Measurements from ENCODE around the gene SKP1.

SKP1 gene

DNA sequence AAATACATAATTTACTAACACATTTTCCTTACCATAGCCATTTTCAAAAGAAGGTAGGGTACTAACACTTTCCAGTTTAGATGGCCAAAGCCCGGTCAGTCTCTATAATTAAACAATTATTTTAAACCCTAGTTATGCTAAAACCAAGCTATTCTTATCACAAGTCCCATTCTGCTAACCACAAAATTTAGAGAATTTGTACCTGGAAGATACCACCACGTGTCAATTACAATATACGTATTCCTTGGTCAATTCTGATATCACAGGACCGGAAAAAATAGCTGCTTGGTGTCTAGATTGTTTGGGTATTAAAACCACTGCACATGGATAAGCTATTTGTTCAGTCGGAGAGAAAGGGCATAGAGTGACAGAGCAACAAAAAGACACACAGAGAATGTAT, 18.9 kb upstream of the SKP1 start:
- Mint-ChIP-seq H3K36me3 (ENCODE audit: low read depth) (peaks cover 31% of the 10 kb centered on the region), H3K4me3 (no peak overlapping the region), H3K27me3 (ENCODE audit: low read depth) (no peaks in the 10 kb centered on the region), H3K4me1 (ENCODE audit: low read depth) (no peaks in the 10 kb centered on the region), H3K9me3 (no peaks in the 10 kb centered on the region), H3K27ac (no peak overlapping the region)

DNA sequence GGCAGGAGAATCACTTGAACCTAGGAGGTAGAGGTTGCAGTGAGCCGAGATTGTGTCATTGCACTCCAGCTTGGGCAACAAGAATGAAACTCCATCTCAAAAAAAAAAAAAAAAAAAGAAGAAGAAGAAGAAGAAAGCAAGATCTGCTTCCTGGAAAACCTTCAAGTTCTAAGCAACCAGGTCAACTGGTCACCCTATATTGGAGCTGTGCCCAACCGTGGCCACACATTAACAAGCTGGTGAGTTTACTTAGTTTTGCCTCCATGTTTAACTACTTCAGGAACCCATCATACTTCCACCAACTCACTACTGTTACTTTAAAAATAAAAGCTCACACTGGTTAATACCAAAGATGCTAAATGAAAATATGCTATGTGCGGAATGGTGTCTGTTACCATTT, 12.3 kb upstream of the SKP1 start:
- no peak overlapping the region for H3K27ac Mint-ChIP-seq
- no peaks in the 10 kb centered on the region for H3K4me1 Mint-ChIP-seq (ENCODE audit: low read depth)
- no peak overlapping the region for H3K4me3 Mint-ChIP-seq
- no peaks in the 10 kb centered on the region for H3K27me3 Mint-ChIP-seq (ENCODE audit: low read depth)
- H3K9me3 Mint-ChIP-seq = no peaks in the 10 kb centered on the region
- no peaks in the 10 kb centered on the region for H3K36me3 Mint-ChIP-seq (ENCODE audit: low read depth)

DNA sequence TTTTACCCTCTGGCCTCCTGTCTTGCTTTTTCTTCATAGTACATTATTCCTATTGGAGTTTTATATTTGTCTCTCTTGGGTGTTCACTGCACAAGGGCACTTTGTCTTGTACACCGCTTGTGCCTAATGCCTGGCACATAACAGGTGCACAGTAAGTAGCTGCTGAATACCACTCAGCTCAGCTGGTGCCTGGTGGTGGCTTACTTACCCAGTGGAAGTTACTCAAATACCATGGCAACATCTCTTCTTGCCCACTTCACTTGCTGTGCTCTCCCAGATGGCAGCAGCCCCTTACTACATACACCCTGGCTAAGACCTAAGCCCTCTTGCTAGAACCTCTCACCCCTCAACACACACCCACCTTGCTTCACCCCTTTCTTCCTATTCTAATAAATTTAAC, 11.3 kb upstream of the SKP1 start:
- no peaks in the 10 kb centered on the region for H3K4me1 Mint-ChIP-seq (ENCODE audit: low read depth)
- no peak overlapping the region for H3K27ac Mint-ChIP-seq
- no peaks in the 10 kb centered on the region for H3K9me3 Mint-ChIP-seq
- H3K27me3 Mint-ChIP-seq (ENCODE audit: low read depth) = no peaks in the 10 kb centered on the region
- no peaks in the 10 kb centered on the region for H3K36me3 Mint-ChIP-seq (ENCODE audit: low read depth)
- H3K4me3 Mint-ChIP-seq = no peak overlapping the region

DNA sequence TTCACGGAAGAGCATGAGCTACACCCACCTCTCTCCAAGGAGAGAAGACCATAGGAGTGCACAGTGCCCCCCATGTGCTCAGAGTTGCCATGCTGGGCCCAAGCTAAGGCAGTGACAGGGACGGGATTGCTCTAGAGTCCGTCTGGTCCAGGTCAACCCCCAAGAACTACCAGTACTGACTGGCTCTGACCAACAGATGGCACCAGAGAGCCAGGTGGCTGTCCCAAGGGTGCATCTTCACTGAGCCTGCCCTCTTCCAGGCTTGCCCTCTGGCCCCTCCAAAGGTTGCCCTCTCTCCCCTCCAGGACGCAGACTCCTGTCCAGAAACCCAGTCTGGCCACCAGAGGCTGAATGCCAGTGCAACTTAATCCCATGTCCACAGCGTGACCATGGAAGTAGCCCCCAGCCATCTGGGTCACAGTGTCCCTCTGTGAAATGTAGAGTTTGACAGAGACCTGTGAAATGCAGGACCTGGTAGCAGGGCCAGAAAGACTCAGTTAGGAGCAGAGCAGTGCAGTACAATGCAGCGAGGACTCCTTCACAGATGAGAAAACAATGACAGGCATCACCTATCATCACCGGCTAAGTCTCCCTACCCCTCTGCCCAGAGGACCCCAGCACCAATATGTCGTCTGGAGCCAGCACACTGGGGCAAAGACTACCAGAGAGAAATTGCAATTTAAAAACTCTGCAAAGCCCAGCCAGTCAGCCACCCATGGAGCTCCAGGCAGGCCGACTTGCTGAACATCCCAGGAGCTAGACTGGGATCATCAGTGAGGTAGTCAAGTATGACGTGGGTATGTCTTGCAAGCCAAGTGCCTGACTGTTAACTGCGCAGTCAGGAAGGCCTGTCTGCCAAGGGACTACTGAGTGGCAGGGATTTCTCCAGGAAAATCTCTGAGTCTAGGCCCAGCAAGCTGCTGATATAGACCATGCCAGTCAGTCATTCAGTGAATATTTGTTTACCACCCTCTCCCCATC, 7.7 kb upstream of the SKP1 start:
- Mint-ChIP-seq H3K36me3 (ENCODE audit: low read depth) (no peaks in the 10 kb centered on the region), H3K27me3 (ENCODE audit: low read depth) (peaks cover 9% of the 10 kb centered on the region), H3K9me3 (no peaks in the 10 kb centered on the region), H3K4me1 (ENCODE audit: low read depth) (no peaks in the 10 kb centered on the region), H3K27ac (no peak overlapping the region), H3K4me3 (no peak overlapping the region)

- Mint-ChIP-seq H3K27ac (no peak overlapping the region), H3K4me3 (no peak overlapping the region), H3K36me3 (ENCODE audit: low read depth) (no peaks in the 10 kb centered on the region), H3K27me3 (ENCODE audit: low read depth) (peaks cover 9% of the 10 kb centered on the region), H3K4me1 (ENCODE audit: low read depth) (no peaks in the 10 kb centered on the region), H3K9me3 (no peaks in the 10 kb centered on the region)
Observed at GRCh38 chr5:134183481-134183880, 6.7 kb upstream of the SKP1 start.

DNA sequence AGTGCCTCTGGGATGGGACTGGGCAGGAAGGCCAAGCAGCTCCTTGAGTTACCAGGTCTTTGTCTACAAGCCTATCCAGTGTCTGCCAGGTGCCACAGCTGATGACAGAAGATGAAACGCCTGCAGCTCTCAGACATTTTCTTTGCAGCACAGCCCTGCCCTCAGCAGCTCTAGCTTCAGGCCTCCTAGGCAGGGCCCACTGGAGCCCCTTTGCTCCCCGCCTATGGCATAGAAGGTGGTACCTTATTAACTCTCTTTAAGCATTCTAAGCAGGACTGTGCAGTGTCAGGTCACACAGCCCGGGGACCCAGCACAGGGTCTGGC, 1.3 kb upstream of the SKP1 start:
- H3K27me3 Mint-ChIP-seq (ENCODE audit: low read depth) = peaks cover 9% of the 10 kb centered on the region
- H3K4me3 Mint-ChIP-seq = peak overlapping the region; percentile 96
- no peak overlapping the region for H3K27ac Mint-ChIP-seq
- H3K4me1 Mint-ChIP-seq (ENCODE audit: low read depth) = peaks cover 17% of the 10 kb centered on the region
- H3K9me3 Mint-ChIP-seq = no peaks in the 10 kb centered on the region
- H3K36me3 Mint-ChIP-seq (ENCODE audit: low read depth) = peaks cover 7% of the 10 kb centered on the region

- H3K27ac Mint-ChIP-seq = peak overlapping the region; percentile 95
- H3K36me3 Mint-ChIP-seq (ENCODE audit: low read depth) = peaks cover 9% of the 10 kb centered on the region
- H3K4me1 Mint-ChIP-seq (ENCODE audit: low read depth) = peaks cover 17% of the 10 kb centered on the region
- H3K9me3 Mint-ChIP-seq = no peaks in the 10 kb centered on the region
- peaks cover 9% of the 10 kb centered on the region for H3K27me3 Mint-ChIP-seq (ENCODE audit: low read depth)
- peak overlapping the region; percentile 96 for H3K4me3 Mint-ChIP-seq
Observed at GRCh38 chr5:134177369-134178095, 782 bp upstream of the SKP1 start.

- Mint-ChIP-seq H3K27ac (peak overlapping the region; percentile 95), H3K4me3 (peak overlapping the region; percentile 96), H3K36me3 (ENCODE audit: low read depth) (peaks cover 21% of the 10 kb centered on the region), H3K27me3 (ENCODE audit: low read depth) (peaks cover 9% of the 10 kb centered on the region), H3K9me3 (no peaks in the 10 kb centered on the region), H3K4me1 (ENCODE audit: low read depth) (peaks cover 26% of the 10 kb centered on the region)
Observed at GRCh38 chr5:134175921-134176510, 734 bp downstream of the SKP1 start.

DNA sequence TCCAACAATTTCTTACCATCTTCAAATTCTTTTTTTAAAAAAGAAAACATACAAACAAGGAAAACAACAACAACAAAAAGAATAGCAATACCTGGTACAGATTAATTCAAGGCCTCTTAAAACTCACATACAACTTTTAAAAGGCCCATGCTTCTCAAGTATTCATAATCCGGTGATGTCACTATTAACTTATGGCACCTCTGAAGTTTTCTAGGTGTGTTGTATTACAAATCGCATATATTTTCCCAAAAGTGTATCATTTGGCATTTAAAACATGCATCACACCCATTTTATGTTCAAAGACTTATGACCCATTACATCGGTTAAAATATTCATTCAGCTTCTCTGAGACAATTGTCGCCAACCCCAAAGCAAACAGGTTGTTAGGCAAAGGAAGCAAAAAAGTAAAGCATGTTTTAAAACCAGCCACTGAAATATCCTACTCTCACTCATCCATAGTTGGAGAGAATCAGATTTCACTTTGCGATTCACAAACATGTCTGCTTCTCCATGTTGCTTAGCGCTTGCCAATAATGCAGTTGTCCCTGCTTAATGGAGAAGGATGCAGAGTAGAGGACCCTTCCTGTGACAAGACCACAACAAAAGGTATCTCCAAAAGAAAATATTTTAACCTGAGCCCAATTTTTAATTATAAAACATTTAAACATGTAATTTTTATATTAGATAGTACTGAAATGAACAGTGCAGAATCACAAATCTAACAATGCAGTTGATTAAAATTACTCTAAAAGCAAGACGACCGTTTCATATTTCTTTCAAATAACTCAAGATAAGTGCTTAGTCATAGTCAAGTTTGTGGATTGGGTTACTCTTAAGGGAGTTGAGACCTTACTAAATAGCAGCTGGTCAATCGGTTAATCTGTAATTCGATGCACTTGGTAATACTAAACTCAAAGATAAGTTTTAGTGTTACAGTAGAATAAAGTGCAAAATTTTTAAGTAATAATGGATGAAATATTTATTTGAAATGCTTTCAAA, 1.6 kb downstream of the SKP1 start:
- Mint-ChIP-seq H3K9me3 (no peaks in the 10 kb centered on the region), H3K4me3 (peak overlapping the region; percentile 96), H3K27me3 (ENCODE audit: low read depth) (peaks cover under 1% of the 10 kb centered on the region), H3K36me3 (ENCODE audit: low read depth) (peaks cover 21% of the 10 kb centered on the region), H3K27ac (peak overlapping the region; percentile 95), H3K4me1 (ENCODE audit: low read depth) (peaks cover 26% of the 10 kb centered on the region)

DNA sequence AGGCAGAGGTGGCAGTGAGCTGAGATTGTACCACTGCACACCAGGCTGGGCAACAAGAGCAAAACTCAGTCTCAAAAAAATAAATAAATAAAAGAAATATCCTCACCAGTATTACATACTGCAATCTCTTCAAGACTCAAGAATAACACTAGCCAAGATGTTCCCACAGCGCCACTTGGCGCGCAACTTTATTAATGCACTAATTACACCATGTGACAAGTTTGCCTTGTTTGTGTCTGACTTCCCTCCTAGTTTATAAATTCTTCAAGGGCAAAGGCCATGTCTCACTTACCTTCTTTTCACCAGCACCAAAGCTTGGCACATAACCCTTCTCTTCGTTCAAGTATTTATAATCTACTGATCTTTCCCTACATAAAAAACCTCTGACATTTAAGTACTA, 4.8 kb downstream of the SKP1 start:
- H3K36me3 Mint-ChIP-seq (ENCODE audit: low read depth) = peaks cover 28% of the 10 kb centered on the region
- no peak overlapping the region for H3K27ac Mint-ChIP-seq
- no peak overlapping the region for H3K4me3 Mint-ChIP-seq
- H3K4me1 Mint-ChIP-seq (ENCODE audit: low read depth) = peaks cover 23% of the 10 kb centered on the region
- H3K9me3 Mint-ChIP-seq = no peaks in the 10 kb centered on the region
- no peaks in the 10 kb centered on the region for H3K27me3 Mint-ChIP-seq (ENCODE audit: low read depth)

GRCh38 chr5:134162592-134162991, 14.2 kb downstream of the SKP1 start:
- H3K9me3 Mint-ChIP-seq = peaks cover 3% of the 10 kb centered on the region
- H3K36me3 Mint-ChIP-seq (ENCODE audit: low read depth) = peaks cover 55% of the 10 kb centered on the region
- H3K27me3 Mint-ChIP-seq (ENCODE audit: low read depth) = no peaks in the 10 kb centered on the region

DNA sequence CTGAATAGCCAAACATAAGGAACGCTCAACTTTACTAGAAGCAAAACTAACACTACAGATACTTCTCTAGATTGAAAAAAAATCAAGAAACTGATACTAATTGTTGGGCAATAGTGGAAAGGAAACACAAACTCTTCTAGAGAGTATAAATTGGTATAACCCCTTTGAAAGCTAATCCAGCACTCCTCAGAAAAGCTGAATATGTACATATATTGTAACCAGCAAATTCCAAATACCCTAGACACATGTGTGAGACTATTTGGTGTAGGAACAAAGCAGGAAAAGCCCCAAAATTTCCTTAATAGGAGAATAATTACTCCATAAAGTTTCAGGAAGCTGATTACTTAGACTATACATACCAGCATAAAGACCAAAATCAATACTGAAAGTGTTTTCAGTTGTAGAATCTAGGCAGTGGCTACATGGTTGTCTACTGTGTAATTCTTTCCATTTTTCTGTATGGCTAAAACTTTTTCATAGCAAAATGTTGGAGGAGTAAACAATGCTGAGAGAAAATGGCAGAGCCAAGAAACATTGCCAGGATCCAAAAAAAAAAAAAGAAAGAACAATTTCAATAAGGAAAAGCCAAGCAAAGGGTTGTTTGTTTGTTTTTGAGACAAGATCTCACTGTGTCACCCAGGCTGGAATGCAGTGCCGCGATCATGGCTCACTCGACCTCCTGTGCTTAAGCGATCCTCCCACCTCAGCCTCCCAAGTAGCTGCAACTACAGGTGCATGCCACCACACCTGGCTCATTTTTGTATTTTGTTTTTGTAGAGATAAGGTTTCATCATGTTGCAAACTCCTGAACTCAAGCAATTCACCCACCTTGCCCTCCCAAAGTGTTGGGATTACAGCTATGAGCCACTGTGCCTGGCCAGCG, 15.0 kb downstream of the SKP1 start:
- Mint-ChIP-seq H3K36me3 (ENCODE audit: low read depth) (peaks cover 59% of the 10 kb centered on the region), H3K4me3 (no peak overlapping the region), H3K27me3 (ENCODE audit: low read depth) (no peaks in the 10 kb centered on the region), H3K9me3 (peaks cover 3% of the 10 kb centered on the region), H3K4me1 (ENCODE audit: low read depth) (peaks cover 9% of the 10 kb centered on the region), H3K27ac (no peak overlapping the region)

More at GRCh38 chr5:134162592-134162991, 14.2 kb downstream of the SKP1 start:
- Mint-ChIP-seq H3K4me3 (no peak overlapping the region), H3K4me1 (ENCODE audit: low read depth) (peaks cover 9% of the 10 kb centered on the region), H3K27ac (no peak overlapping the region)

DNA sequence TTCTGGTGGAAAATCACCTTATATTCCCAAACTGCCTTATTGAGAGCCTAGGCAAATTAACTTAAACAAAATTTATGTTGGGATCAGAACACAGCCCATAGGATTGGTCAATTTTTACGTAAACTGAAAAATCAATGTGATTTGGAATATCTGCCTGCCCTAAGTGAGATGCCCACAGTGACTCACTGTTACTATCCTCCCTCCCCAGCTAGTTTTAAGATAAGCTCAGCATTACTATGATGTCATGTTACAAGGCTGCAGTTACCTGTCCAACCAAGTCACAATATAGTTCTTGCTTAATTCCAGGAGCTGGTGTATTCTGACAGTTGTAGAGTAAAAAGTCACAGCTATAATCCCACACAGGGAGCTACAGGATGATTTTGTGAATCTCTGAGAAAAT, 23.1 kb downstream of the SKP1 start:
- Mint-ChIP-seq H3K9me3 (no peaks in the 10 kb centered on the region), H3K27me3 (ENCODE audit: low read depth) (no peaks in the 10 kb centered on the region), H3K36me3 (ENCODE audit: low read depth) (peaks cover 60% of the 10 kb centered on the region), H3K27ac (no peak overlapping the region), H3K4me1 (ENCODE audit: low read depth) (peaks cover 22% of the 10 kb centered on the region), H3K4me3 (no peak overlapping the region)
